ENCODE measurements around the gene SEPTIN3.
"Not testable (repeated sequence)": the region's sequence is repeated elsewhere in the genome, so short reads cannot be mapped to it uniquely, and the experiment has no call there.

SEPTIN3 gene

DNA sequence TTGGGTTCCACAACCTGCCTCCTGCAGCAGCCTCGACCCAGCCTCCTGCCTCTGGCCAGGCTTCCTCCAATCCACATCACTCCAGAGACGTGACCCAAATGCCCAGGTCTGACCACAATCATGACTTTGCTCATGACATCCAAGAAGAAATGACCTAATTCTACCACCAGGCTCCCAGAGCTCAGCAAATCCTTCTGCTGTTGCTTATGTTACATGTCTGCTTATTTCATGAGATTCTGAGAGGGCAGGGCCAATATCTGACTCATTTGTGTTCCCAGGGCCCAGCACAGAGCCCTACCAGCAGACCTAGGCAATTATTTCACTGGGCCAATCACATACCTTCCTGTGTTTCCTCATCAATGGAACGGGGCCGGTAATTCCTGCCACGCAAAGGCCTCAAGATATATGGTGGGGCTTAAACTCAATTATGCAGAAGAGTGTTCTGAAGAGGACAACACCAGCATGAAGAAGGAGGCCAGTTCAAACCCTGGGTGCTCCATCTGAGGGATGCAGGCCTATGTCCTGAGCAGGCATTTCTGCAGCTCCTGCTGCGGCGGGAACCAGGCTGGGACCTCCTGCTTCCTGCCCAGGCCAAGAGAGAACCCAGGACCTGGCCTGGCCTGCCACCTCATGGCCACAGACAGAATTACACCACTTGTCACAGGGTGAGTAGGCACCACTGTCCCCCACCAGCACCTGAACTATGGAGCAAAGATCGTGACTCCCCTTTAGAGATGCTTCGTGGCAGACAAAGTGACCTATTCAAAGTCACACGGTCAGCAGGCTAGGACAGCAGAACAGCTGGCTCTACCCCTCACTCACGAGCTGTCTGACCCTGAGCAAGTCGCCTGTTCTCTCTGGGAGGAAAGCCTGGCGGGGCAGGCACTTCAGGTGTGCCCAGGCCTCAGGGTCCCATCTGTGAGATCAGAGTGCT lies 28.1 kb upstream of the SEPTIN3 start:
- peak; percentile 54 for FAIRE-seq

DNA sequence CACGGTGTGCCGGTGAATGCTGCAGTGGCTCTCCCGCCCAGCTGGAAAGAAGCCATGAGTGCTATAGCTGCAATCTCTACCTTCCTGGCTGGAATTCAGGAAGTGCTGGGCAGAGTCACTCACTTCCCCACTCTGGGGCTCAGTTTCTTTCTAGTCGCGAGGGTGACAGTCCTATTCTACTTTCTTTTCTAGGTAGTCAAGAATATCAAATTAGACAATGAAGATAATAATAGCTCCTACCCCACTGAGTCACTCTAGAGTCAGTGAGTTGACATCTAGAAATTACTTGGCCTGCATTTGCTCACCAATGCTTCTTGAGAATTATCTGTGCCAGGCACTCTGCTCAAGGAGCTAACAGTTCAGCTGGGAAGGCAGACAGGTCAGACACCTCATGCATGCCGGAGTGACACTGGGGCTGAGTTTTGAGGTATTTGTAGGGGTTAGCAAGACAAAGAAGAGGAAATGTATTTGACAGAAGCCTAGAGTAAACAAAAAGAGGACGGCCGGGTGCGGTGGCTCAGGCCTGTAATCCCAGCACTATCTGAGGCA lies 25.5 kb upstream of the SEPTIN3 start:
- FAIRE-seq: no peak

DNA sequence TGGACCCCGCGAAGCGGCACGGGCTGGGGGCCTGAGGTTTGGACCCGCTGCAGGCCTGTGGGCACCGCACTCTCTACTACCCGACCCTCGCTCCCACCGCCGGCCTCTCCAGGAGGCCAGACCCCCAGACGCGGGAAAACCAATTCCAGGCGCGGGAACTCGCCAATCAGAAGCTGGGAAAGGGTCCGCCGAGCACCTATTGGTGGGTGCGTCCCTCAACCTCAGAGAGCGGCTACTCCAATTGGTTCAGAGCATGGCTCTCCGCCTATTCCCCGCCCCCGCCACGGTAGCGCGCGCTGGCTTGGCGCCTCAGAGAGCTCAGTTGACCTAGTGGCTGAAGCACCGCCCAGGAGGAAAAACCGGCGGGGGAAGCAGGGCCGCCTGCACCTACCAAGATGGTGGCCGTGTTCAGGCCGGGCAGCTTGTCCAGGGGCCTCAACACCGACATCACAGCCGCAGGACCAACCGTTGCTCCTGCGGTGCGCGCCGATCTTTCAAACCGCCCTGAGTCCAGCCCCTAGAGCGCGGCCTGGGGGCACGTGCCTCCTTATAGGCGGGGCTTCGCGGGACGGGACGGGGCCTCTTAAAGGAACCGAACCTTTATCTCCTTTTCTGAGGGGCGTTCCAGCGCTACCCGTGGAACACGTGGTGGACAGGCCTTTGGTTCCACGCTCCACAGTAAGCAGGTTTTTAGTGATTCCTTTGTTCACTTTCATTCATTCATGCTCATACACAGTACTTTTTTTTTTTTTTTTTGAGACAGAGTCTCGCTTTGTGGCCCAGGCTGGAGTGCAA lies 22.4 kb upstream of the SEPTIN3 start, which contains the start of gene CENPM:
Gene CENPM, minus strand, starts transcription at position 524 of the 795 bp plus-strand sequence. Its CDS starts 76 bp downstream, at position 448.
- peak; percentile 83 for FAIRE-seq

DNA sequence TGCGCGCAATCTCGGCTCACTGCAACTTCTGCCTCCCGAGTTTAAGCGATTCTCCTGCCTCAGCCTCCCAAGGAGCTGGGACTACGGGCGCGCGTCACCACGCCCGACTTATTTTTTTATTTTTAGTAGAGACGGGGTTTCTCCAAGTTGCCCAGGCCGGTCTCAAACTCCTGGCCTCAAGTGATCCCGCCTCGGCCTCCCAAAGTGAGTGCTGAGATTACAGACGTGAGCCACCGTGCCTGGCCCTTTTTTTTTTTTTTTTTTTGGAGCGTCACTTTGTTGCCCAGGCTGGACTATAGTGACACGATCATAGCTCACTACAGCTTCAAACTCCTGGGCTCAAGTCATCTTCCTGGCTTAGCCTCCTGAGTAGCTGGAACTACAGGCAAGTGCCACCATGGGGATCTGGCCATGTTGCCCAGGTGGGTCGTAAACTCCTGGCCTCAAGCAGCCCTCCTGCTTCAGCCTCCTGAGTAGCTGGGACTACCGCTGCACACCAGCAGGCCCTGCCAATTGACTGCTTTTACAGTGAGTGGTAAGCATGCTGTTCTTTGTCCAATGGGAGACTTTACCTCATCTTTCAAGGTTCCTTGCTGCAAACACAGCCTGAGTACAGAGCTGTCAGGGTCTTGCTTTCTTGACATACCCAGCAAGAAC lies 21.7 kb upstream of the SEPTIN3 start:
- FAIRE-seq: no peak

DNA sequence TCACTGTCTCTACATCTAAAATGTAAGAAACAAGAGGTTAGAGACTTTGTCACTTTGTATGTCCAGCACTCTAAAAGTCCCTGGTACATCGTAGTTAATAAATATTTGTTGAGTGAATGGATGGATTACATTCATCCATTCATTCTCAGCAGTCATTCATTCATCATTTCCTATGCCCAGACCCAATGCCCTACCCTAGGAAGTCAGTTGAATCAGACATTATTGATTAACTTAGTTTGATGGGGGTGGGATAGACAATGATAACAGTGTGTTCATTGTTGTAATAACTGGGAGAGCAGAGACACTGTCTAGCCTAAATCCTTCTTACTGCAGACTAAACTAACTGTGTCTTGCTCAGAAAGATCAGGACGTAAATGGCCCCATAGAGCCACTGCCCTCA lies 21.1 kb upstream of the SEPTIN3 start:
- no peak for FAIRE-seq

DNA sequence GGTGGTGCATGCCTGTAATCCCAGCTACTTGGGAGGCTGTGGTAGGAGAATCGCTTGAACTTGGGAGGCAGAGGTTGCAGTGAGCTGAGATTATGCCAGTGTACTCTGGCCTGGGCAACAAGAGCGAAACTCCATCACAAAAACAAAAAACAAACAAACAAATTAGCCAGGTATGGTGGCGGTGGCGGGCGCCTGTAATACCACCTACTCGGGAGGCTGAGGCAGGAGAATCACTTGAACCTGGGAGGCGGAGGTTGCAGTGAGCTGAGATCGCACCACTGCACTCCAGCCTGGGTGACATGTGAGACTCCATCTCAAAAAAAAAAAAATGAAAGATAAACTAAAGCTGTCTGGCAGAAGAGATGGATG lies 20.3 kb upstream of the SEPTIN3 start:
- FAIRE-seq: not testable (repeated sequence)

DNA sequence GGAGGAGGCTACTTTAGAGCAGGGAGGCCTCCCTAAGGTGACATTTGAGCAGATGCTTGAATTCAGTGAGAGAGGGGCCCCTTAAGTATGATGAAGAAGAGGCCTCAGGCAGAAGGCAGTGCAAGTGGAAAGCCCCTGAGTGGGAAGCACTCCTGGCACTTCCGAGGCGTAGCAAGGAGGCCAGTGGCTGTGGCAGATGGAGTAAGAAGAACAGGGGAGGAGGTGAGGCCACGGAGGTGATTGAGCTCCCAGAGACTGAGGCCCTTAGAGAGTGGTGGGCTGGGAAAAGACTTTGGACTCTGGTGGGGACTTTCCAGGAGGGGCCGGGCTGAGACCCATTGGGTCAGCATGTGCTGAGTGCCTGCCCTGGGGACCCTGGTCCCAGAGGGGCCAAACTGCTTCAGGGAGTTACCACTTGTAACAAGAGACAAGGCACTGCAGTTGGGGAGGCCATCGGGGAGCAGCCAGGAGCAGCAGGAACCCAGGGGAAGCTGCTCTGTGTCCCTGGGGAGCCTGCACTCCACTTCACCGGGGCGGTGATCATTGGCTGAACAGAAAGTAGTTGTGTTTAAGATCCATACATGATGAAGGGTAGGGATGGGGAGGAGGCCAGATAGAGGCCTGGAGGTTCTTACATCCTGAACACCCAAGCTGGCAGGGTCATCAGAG lies 19.8 kb upstream of the SEPTIN3 start:
- no peak for FAIRE-seq

DNA sequence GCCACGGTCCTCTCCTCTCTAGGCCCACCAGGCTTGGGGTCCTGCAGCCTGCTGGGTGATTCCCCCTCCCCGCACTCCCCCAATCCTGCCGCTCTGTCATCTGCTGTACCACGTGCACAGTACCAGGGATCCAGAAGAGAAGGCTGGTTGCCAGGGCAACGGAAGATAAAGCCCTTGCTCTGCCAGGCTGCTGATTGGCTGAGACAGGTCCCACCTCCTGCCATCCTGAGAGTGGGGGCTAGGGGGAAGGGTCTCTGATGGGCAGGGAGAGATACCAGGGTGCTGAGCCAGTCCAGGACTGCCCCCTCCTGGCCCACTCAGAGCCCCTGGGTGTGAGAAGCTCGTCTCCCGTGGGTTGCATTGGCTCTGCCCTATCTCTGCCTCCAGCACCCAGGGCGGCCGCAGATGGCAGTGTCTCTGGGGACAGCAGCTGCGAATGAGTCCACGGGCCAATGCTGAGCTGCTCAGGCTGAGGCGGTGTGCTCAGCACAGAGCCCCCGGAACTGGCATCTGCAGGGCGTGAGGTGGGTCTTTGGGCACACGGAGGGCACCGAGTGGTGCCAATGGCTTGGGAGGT lies 17.3 kb upstream of the SEPTIN3 start, which contains the start of gene SMIM45:
Gene SMIM45, plus strand, starts transcription at position 253 of the 577 bp plus-strand sequence.
- FAIRE-seq: no peak

DNA sequence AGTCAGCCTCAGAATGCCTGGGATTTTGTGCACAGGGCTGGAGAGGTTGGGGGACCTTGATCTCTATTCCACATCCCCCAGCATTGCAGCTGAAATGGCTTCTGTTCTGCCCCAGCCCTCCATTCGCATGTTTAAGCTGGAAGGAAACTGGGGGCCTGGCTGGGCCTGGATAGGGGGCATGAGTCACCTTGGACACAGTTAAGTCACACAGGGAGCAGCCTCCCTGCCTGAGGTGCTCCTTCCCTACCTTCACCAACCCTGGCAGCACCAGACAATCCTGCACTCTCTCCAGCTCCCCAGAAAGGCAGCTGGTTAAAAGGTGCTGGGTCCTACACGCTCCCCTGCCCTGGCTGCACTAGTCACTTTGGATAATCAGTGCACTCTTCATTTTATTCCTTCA lies 16.5 kb upstream of the SEPTIN3 start:
- FAIRE-seq: no peak

DNA sequence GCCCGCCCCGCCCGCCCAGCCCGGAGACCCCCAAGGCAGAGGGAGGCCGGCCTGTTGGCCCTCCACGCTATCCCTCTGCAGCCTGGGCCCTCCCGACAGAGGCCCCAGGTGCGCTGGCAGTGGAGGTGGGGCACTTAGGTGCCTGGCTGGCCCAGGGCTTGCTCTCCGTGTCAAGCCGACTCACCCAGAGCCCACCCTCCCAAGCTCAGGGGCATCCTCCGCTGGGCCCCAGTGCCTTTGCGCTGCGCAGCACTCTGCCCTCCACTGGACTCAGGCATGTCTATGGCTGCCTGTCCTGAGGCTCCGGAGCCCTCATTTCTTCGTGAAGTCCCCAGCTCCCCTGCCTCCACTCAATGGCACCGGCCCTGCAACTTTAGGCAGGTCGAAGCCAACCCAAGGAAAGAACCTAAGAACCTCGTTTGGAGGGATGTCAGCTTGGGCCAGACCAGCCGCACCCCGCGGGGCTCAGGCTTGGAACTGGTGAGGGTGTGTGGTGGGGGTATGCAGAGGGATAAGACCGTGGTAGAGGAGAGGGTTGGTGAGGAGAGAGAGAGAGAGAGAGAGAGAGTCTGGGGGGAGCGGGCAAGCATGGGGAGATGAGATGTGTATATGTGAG lies 11.2 kb upstream of the SEPTIN3 start:
- FAIRE-seq: no peak

DNA sequence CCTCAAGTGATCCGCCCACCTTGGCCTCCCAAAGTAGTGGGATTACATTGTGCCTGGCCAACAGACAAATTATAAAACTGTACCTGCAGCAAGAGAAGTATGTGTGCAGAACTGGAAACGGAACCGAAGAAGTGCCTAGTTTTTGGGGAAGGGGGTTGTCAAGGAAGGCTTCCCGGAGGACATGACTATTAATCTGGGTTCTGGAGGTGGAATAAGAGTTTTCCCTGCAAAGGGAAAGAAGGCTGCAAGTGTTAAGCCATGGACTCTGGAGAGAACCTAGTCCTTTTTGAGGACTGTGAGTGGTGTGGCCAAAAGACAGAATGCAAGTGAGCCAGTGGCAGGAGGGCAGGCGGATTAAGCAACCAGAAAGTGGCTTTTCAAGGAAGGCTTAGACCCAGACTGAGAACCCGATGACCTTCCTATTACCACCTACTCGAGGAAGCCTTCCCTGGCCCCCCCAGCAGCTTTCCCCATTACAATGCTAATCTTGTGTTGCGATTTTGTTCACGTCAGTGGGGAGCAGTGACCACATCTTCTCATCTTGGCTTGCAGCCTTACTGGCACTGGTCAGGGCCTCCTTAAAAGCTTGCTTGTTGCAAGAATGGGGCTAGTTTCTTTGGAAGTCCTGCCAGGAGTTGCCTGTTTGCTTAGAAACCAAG lies 5.7 kb upstream of the SEPTIN3 start:
- no peak for FAIRE-seq

DNA sequence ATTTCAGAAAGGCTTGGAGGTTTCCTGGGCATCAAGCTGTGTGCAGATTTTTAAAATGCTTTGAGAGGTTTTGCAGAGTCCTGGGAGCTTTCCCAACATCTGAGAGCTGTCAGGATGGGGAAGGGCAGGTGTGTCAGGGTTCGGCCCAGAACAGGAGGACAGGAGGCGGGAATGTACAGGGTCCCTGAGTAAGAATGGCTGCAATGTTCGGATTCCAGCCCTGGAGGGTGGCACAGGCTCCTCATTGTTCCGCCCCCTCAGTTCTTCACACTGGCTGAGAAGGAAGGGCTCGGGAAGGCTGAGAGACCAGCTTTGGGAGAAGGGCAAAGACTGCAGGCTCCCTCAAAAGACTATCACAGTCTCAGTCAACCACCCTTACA lies 5.1 kb upstream of the SEPTIN3 start:
- FAIRE-seq: no peak

DNA sequence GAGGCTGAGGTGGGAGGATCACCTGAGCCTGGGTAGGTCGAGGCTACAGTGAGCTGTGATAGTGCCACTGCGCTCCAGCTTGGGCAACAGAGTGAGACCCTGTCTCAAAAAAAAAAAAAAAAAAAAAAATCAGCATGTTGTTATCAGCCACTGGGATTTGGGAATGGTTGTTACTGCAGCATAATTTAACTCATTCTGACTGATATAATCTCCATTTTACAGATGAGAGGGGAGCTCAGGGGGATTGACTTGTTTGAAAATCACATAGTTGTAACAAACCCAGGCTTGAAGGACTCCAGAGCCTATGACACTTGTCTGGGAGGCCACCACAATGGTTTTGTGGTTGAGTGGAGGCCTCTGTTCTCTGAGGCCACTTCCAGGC lies 3.0 kb upstream of the SEPTIN3 start:
- no peak for FAIRE-seq

DNA sequence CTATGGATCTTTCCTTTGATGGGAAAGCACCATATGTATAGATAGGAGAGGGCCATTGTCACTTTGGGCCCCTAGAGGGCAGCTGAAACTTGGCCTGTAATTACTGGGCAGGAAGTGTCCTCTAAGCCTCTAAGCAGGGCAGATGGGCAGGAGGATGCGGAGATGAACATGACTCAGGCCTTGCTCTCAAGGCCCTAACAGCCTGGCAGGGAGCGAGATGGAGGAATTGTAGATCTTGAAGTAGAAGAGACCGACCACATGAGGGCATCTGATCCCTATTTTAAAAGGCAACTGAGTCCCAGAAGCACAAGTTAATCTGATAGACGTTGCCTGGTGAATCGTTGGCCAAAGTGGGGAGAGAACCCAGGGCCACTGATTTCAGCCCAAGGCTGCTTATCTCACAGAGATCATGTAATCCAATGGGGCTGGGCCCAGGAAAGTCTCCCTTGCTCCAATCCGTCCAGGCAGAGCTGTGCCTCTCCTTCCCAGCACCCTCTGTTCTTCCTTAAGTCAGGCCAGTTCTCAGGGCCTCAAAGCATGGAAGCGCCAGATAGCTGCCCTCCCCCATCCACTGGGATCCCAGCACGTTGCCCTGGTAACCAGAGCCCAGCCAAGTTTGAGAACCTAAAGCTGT lies 2.5 kb upstream of the SEPTIN3 start:
- no peak for FAIRE-seq

DNA sequence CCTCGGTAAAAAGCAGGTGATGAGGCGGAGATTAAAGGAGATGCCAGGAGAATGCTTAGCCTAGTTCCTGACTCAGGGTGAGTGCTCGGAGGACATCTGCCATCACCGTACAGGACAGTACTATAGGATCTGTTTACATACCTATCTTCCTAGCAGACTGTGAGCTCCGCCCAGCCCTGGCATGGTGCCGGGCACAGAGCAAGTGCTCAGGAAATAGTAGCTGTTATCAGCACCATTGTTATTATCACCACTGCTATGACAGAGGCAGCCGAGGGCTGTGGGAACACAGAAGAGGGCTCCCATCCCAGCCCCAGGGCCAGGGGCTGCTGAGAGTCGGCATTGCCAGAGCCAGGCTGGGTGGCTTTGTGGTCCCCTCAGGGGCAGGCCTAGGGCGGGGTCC lies 642 bp upstream of the SEPTIN3 start:
- no peak for FAIRE-seq

DNA sequence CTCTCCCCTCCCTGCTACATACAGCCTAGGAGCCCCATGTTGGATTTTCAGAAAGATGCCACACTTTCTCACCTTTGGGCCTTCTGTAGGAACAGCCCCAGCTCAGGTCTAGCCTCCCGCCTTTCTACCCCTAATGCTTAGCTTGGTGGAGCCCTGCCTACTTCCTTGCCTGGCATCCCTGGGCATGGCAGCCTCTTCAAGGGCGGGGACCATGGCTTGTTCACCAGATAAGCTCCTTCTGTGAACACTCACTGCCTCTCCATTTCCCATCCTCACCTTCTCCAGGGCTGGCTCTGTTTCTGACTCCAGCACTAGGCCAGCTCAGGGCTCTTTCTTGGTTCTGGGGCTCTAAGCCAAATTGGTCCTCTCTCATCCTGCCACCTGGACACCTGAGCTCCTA lies 1.4 kb downstream of the SEPTIN3 start:
- no peak for FAIRE-seq

DNA sequence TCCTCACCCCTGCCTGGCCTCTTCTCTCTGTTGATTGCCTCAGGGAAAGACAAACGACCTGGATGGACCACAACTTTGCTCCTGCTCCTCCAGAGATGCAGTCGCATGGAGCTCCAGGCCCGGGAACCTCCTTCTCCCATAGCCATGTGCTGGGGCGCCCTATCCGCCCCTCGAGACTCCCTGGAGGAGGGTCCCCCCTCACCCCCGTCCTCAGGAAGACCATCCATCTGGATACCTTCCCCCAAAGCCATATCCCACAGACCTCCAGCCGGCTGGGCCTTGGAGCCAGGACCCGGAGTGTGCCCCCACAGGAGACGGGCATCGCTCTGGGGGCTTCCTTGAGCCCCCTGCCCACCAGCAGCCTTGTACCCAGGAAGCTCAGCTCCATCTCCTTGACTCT lies 2.2 kb downstream of the SEPTIN3 start:
- FAIRE-seq: no peak

DNA sequence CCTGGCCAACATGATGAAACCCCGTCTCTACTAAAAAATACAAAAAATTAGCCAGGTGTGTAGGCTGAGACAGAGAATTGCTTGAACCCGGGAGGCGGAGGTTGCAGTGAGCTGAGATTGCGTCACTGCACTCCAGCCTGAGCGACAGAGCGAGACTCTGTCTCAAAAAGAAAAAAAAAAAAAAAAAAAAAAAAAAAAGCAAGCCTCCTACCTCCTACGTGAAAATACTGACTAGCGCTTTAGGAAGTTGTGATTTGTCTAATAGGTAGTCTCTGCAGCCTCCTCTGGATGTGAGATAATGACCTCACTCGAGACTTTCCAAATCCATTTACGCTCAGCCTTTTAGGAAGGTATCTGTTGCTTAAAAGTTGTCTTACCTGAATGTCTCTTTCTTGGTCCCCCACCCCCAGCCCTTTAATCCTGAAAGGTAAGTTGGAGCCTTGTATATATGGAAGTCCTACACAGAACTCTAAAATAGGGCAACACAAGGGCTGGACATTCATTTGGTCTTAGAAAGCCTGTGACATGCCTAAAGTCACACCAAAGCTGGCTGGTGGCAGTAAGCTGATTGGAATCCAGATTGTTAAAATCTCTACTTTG lies 5.5 kb downstream of the SEPTIN3 start:
- FAIRE-seq: no peak

DNA sequence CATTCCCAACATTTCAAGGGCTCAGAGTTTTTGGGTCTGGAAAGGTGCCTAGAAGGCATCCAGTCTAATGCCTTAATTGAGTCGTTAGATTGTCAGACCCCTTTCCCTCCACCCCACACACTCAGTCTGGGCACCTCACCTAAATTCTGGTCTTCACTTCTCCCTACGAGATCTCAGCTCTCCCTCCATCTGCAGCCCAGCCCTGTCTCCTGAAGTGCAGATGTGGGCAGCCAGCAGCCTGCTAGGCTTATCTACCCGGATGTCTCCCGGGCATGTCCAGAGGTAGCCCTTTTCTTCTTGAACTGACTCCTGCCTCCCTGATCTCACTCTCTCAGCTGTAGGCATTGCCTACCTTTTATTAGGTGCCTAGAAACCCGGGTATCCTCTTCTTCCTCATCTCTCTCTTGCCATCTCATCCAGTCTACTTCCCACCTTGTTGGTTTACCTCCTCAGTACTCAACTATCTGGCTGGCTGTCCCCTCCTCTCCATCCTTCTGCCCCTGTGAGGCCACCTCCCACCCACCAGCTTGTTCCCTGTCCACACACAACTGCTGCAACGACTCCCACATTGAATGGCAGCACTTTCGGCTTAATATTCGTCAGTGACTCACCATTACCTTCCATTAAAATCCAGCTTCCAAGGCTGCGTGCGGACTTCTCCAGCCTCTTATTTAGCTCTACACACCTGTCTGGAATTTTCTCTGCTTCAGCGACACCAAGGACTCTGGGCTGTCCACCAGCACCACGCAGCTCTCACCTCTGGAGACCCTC lies 6.2 kb downstream of the SEPTIN3 start:
- no peak for FAIRE-seq

All from endometrium (tissue), 2 donors.